ENCODE measurements around the gene STX16.

- TF ChIP-seq CTCF (IDR thresholded peaks at IDR 0.05; ENCODE audit: poor library complexity) (no peak), EZH2 (IDR thresholded peaks at IDR 0.05; ENCODE audit: borderline replicate concordance) (no peak)
Observed at GRCh38 chr20:58603721-58604120, 47.4 kb upstream of the STX16 start.

Measured in hepatocyte (in vitro differentiated cells).